Activated T-helper 1 cell treated with anti-CD3 and anti-CD28 coated beads, Interleukin-2, amount 50 U/mL, for 16 hours (primary cell): ENCODE measurements around the gene JAML.

Experiments used
- DNase-seq, 2 donors: peaks; one replicate each; pipeline ENCODE4 v3.0.0-alpha.2; 2020; ENCODE audit warnings: low read depth in 1 of 2, low spot score in 1 of 2

The JAML gene

DNA sequence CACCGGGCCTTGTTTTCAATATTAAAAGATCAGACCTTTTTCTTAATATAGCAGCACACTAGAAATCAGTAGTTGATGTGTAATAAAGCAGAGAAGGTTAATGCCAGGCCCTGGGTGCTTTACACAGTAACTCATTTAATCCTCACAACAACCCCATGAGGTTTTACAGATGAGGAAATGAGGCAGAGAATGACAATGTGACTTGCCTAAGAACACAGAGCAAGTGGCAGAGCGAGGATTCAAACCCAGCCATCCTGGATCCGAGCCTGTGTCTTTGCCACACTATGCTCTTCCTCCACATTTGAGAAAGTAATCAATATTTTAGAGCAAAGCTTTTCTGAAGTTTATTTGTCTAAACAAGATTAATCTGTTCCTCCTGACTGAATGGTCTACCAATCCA, 7.2 kb downstream of the JAML start:
- DNase-seq, result no peak

DNA sequence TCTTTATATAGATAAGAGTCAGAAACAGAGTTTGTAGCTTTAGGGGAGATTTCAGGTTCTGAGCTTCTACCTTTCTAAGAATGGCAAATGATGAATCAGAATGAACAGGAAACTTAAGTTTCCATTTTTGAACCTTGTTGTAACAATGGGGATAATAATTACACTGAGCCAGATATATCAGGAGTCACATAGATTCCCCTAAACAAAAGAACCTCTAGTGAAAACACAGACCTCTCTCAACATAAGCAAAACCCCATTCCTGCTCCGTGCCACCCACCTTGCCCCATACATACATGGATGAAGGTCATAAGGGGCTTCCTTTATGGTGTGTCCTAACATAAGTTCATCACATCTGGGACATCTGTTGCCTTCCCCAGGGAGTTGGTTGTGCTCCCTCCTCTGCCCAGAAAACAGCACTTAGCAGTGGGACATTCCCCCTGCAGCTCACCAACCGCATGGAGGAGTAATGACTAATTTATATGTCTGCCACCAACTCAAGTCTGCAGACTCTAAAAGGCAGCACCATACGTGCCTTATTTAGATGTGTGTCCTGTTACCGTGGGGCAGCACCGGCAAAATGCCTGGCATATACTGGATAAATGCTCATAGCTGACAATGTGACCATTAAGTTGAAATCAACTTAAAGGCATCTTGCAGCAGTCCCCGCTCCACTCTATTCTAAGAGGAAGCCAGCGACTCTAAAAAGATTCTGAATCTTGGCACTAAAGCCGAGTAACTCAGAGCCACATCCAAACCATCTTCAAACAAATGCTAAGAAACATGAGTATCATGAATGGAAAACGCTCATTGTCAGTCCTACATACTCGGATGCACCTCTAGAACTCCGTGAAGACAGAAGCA, 8.0 kb downstream of the JAML start:
- DNase-seq, result peak in 1 of 2 donors; percentile 30

DNA sequence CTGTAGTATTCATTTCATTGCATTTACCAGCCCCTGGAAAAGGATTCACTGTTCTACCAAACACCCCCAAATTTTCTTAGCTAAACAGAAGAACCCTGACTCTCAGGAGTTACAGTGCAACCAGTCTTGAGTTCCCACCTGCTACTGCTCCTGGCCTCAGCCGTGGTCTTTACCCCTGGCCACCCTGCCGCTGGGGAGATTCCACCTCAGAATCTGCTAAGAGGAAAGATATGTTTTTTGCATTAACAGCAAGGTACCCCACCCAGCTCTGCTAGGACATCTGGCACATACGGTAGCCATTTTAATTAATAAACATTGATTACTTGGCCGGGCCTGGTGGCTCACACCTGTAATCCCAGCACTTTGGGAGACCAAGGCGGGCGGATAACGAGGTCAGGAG, 9.0 kb downstream of the JAML start:
- DNase-seq, result no peak

DNA sequence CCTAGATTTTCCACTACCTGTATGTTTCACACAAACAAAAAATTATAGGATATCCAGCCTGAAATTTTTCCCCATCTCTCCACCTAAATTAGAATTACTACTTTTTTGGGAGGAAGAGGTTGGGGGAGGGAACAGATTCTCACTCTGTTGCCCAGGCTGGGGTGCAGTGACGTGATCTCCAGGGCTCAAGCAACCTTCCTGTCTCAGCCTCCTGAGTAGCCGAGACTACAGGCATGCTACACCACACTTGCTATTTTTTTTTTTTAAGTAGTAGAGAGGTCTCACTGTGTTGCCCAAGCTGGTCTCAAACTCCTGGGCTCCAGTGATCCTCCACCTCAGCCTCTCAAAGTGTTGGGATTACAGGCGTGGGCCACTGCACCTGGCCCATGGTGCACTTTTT, 9.5 kb downstream of the JAML start:
- DNase-seq, result no peak

DNA sequence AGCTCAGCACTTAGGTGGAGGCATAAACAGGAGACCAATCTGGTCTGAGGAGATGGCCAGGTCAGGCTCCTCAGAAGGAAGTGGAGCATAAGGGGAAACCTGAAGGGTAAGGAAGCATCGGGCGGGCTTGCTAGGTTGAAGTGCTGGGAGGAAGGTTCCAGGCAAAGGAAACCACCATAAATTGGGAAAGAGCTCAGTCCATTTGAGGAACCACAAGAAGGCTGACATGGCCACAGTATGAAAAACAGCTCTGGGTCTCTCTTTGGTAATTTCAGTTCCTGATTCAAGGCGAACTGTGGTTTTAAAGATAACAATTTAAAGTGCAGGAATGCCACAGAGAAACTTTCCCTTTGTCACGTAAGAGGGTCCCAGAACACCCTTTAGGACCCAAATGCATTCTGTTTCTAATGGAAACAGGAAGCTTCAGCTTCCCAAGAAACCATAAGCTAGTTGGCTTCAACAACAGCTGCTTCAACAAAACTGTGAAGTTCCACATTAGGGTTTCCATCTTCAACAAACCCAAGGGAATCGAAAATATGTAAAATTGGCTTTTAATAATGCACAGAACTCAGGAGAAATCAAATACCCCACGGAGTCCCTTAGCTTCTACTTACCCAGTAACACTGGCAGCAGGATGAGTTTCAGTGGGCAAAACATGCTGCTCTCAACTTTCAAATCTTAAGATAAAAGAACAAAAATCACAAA, 10.4 kb downstream of the JAML start:
- no peak for DNase-seq

DNA sequence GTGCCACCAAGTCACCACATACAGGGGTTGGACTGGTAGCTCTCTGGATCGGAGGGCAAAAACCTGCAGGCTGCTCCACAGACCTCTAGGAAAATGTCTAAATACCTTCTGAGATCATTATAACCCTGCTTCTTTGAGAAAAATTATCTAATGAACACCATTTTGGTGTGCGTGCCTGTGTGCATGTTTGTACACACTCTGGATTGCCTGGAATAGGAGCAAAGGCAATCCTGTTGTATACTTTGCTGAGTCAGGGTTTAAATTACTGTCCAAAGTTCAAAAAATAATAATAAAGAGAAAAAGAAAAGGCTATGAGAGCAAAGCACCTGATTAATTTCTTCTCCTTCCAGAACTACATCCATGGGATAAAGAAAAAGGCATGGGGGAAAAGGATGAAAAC, 11.0 kb downstream of the JAML start:
- no peak for DNase-seq

DNA sequence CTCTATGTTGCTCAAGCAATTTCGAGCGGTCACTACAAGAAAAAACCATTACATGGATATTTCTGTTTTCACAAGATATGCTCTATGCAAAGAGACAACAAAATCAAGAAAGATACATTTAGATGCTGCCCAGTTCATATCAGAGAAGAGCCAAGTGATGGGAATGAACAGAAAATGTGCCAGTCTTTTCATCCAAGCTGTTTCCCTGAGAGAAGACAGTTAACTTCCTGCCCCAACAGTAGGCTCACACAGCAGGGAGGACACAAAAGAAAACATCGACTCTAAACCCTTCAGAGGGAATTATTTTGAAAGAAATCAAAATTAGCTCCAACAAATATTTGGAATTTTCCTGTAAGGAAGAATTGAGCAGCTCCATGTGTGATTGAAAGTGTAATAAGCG, 11.6 kb downstream of the JAML start:
- no peak for DNase-seq

DNA sequence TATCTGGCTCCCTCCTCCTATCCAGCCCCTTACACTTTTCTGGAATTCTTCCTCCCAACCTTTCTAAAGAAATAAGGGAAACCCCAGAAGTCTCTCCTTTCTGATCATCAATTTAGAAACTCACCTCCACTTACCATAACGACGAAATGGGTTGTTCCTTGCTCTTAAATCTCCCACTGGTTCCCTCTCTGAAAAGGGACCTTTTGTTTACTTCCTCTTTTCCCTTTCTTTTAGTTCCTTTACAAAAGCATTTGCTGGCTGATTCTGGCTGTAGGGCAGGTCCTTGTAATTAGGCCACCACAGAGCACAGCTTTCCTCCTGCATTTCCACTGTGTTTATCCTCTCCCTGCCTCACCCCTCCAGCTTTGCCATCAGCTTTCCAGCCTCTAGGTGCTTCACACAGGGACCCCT, 12.0 kb downstream of the JAML start:
- DNase-seq, result no peak

DNA sequence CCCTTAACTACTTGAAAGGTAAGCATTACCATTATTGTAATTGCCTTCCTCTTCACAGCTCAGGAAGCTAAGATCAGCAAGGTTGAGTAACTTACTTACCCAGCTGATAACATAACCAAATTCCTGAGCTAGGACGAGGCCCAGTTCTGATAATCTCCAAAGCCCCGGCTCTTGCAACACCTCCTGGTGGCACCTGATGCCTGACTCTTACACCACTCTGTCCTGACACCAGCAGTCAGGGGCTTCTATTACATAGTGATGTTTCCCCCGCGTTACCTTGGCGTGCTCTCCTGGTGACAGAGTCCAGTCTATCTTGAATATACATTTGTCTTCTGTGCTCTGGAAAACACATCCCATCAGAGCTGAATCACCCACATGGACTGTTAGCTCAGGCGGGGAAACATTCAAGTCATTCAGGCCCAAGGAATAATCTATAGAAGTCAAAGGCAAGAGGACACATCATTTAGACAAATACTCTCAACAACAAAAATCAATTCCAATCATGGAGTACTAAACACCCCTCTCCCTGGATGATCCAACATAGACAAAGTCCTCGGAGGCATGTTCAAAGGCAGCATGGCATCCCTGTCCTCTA, 12.6 kb downstream of the JAML start:
- DNase-seq, result no peak

DNA sequence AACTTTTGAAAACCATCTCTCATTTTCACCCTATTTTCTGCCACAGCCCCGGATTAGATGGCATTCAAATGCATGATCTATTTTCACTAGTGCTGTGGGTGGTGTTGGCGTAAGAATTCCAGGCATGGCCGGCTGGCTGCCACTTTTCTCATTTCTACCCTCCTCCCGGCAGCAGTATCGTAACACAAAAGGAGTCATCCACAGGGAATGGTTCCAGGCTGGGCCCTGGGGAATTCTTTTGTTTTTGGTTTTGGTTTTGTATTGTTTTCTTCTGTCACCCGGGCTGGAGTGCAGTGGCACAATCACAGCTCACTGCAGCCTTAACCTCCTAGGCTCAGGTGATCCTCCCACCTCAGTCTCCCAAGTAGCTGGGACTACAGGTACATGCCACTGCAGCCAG, 13.8 kb downstream of the JAML start:
- DNase-seq, result no peak

DNA sequence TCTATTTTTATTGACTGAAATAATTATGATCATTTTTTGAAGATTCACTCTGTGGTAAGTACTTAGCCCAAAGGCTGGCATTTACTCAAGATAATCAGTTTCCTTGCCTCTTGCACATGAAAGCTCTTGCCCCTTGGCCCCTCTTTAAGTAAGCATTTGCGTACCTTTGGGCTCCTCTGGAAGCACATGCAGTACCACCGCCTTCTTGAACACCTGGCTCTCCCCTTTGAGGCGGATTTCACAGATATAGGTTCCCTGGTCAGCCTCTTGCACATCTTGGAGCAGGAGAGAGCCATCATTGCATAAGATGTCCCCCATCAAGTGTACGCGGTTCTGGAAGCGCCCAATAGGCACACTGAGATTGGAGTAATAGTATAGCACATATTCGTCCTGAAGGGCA, 14.5 kb downstream of the JAML start:
- DNase-seq, result no peak

DNA sequence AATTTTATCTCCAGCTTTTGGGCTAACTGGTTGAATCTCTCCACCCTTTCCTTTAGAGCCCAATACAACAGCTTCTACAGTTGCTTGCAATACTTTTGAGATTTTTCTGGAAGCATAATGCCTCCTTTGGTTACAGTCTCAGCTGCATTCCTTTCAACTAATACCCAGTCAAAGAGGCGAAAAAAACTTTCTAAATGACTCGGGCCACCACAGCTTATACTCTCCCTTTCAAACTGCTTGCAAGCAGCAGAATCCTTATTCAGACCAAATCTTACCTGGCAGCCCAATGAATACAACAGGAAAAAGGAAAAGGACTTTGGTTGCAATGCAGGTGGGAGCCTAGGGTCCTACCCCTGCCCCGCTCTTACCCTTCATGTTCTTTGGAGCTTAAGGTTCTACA, 15.8 kb downstream of the JAML start:
- no peak for DNase-seq

DNA sequence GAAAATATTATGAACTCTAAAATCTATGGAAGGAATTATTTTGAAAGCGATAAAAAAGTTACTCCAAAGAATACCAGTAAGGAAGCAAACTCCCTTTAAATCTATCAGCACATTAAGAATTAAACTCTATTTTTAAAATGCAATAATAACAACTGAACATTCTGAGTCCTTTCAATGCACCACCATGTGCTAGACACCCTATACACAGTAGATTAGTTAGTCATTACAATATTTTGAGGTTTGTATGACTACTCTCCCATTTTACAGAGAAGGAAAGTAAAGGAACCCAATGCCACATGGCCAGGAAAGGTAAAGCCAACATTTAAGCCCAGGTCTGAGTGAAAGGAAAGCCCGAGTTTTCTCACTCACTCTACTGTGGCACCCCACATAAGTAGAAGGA, 17.7 kb downstream of the JAML start:
- DNase-seq, result no peak

DNA sequence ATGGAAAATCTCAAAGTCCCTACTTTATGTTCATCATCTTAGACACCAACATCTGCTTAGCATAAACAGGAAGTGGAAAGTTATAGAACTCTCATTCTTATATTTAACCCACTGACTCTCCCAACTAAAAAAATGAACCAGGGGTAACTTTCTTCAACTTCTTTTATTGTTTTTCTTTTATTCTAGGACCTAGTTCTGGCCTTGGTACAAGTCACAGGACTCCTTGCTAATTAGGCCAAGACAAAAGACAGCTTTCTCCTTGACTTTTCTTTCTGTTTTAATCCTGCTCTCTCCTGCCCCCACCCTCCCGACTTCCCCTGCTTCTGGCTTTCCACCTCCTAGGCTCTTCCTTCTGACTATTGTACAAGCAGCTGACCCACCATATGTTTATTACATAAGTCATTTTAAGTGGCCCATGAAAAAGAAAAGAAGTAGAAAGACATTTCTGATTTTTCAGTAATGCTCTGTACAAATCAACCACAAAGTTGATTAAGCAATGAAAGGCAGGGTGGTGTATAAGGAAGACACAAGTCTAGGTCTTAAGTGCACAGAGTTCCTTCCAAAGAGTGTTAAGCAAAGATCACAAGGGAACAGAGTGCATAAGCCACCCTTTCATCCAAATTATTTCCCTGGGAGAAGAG, 18.3 kb downstream of the JAML start:
- no peak for DNase-seq

DNA sequence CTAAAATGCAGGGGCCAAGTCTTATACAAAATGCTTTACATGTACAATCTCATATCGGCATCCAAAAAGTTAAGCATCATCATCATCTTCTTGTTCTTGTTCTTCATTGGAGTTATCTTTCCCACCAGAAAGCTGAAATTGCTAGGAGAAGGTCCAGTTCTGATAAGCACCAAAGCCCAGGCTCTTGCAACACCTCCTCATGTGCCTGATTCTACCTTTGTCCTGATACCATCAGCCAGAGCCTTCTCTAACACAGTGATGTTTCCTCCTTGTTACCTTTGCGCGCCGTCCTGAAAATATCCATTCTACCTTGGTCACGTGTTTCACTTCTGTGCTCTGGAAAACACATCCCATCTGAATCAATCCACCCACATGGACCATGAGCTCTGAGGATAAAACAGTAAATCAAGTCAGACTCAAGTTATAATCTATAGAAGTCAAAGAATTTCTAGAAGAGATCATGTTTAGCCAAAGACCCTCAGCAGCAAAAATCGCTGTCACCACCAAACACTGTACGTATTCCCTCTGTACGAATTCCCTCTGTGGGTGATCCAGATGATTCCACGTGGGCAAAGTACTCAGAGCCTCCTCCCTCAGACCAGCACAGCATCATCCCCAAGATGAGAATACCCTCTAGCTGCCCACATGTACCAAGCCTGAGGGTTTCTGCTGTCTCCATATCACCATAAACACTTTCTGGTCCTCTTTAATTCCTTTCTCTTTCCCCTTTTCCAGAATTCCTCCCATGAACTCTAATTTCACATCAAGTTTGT, 19.0 kb downstream of the JAML start:
- no peak for DNase-seq

DNA sequence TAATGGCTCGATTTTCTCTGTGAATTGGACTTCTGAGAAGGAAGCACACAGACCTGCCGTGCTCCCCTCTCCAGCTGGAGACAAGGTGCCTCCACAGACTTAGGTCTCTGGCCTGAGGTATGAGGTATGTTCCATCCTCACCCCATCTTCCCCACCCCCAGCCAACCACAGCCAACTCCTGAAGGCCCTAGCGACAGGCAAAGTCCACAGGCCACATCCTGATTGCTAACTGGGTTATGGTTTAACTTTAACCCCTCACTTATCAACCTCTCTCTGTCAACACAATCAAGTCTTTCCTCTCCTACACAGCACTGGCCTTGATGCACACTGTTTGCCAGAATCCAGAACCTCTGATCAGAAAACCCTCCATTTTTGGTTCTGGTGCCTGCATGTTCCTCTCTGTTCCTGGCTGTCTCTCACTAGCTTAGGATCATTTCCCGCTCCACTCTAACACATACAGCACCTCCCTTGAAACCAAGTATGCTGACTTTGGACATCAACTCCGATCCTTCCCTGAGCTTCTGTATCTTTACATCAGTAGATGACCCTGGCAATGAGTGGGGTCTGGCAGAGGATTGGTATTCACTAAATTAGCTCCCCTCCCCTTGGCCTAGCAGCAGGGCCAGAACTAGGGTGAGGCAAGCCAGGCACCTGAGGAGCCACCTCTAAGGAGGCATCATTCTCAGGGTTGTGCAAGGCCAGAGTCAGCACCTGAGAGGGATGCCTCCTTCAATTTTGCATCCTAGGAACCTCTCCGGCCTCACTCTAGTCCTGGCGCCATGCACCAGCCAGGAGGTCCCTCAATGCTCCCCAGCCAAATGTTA, 22.0 kb downstream of the JAML start:
- DNase-seq, result peak in 1 of 2 donors; percentile 32

DNA sequence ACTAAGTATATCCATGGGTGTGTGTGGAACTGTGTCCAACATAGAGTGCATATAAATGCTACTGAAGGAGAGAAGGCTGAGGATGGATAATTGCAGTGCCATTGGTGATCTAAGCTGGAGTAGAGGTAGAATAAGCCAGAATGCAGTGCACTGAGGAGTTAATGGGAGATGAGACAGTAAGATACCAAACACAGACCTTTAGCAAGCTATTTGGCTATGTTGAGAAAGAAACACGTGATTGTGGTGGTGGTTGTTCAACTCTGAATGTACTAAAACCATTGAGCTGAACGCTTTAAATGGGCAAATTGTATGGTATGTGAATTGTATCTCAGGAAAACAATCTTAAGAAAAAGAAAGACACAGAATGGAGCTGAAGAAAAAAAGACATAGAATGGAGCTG, 22.8 kb downstream of the JAML start:
- no peak for DNase-seq

DNA sequence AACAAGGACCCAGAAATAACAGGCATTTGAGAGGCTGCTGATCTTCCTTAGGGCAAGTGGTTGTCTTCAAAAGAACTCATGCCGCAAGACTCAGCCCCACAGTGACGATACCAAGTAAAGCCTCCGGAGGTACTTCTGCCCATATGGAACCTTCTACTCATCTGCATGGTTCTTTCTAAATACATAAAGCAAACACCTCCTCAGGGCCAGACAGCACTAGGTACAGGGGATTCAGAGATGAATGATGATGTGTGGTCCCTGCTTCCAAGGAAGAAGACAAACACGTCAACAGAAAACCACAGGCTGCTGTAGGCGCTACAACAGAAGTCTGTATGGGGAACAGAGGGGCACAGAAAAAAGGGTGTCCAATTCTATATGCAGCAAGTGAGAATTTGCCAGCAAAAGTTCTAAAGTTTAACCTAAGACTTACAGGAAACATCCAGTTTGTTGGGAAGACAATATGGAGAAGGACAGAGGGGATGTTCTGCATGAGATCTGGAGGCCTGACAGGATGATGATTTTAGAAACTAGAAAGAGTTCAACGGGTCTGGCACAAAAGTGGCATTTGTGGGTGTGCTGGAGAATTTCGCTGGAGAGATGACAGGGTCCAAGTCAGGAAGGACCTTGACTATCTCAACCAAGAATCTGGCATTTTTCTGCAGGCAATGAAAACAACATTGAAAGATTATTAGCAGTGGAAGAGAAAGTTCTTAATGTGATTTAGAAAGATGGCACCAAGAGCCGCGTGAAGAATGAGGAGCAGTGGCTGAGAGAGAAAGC, 23.7 kb downstream of the JAML start:
- DNase-seq, result peak in 1 of 2 donors; percentile 18

DNA sequence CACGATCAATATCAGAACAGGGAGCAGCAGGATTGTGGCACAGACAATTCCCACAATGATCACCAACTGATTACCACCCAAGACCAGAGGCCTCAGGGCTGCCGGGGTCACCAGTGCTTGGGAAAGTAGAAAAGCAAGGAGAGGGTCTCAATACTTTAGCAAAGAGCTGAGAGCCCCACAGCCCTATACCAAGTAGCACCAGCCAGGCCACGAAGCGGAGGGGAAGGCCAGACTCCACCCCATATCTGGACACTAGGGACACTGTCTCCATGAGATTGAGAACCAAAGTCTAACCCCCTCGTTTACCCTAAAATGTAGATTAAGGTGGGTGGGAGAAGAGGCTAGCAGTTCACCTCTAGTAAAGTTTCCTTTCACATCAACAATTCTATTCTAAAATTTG, 24.3 kb downstream of the JAML start:
- no peak for DNase-seq
